Testis (tissue), 2 donors: ENCODE results near the gene CIITA.

Experiments used
- CTCF ChIP-seq, 3 experiments: fragments of 450-650 bp in 2 of 3; fragments of 200-600 bp in 1 of 3; sonication (generic) in 1 of 3; IDR thresholded peaks; one replicate each; pipeline ENCODE4 v1.5.1; 2016 to 2019; ENCODE audit warnings: antibody characterized with exemption in 3 of 3, mild to moderate bottlenecking in 2 of 3, moderate library complexity in 1 of 3
- POLR2A ChIP-seq: fragments of 450-650 bp; IDR thresholded peaks from one replicate; pipeline ENCODE4 v1.6.1; 2017; ENCODE audit warnings: antibody characterized with exemption, mild to moderate bottlenecking, moderate library complexity

- TF ChIP-seq CTCF (IDR thresholded peaks at IDR 0.05) (no peak), POLR2A (no peak)
Measured at GRCh38 chr16:10943064-10943353, 66.0 kb downstream of the CIITA start.
